SK-N-MC (cell line): ENCODE measurements around the gene MARK3.

Experiments used
- EZH2 ChIP-seq: fragments of 200-600 bp; sonication (generic); IDR thresholded peaks from one replicate; pipeline ENCODE4 v1.6.1; 2017; ENCODE audit warnings: antibody characterized with exemption
- FOXP2 ChIP-seq: optimal IDR thresholded peaks from 2 replicates; pipeline ENCODE3; 2011; ENCODE audit warnings: mild to moderate bottlenecking, moderate library complexity; ENCODE audit not compliant: insufficient read depth; ENCODE audit errors: extremely low read length, control extremely low read depth
- POLR2AphosphoS5 ChIP-seq: IDR thresholded peaks from 2 replicates; pipeline ENCODE4 v1.6.1; 2012; ENCODE audit warnings: mild to moderate bottlenecking, low read depth, low read length, borderline replicate concordance

GRCh38 chr14:103392572-103392971 is 7.4 kb downstream of the MARK3 start:
- TF ChIP-seq POLR2AphosphoS5 (no peak), EZH2 (no peak), FOXP2 (no peak)
